Body of pancreas (tissue), 4 donors: ENCODE measurements around the gene GPA33. TPM values are rescaled to one million over a fixed set of nuclear protein-coding genes. Genes with fewer than 3 reads are reported as not detected.
A peak's percentile ranks its signal among the peaks of the same experiment; 100 is the strongest.

Source experiments
- ATAC-seq: fragments of 150-250 bp; one replicate; pipeline ENCODE4 v1.9.1; 2016
- DNase-seq, 4 donors: peaks; one replicate each; pipeline ENCODE4 v3.0.0-alpha.2; 2019
- H3K27ac ChIP-seq, 4 donors: fragments of 200-600 bp; sonication (generic); 1 replicate in 3 of 4; 2 replicates in 1 of 4; pipeline versions ENCODE4 v1.5.1 to v1.6.1; 2016 to 2019; ENCODE audit warnings: mild to moderate bottlenecking in 1 of 4, mixed read lengths in 1 of 4, moderate library complexity in 1 of 4
- H3K27me3 ChIP-seq, 2 donors: fragments of 200-600 bp; sonication (generic); one replicate each; pipeline ENCODE4 v1.6.0; 2016; ENCODE audit warnings: mild to moderate bottlenecking in 1 of 2
- H3K36me3 ChIP-seq, 2 donors: fragments of 200-600 bp; sonication (generic); replicated peaks in 1 of 2; 2 replicates each; pipeline ENCODE4 v1.5.1; 2016; ENCODE audit warnings: low read depth in 2 of 2; ENCODE audit not compliant: insufficient read depth in 1 of 2
- H3K4me1 ChIP-seq: fragments of 200-600 bp; sonication (generic); one replicate; pipeline ENCODE4 v1.6.0; 2016
- H3K4me3 ChIP-seq, 2 donors: fragments of 200-600 bp; sonication (generic); 1 replicate in 1 of 2; 2 replicates in 1 of 2; pipeline ENCODE4 v1.5.1; 2016 to 2019
- H3K9me3 ChIP-seq, 3 donors: fragments of 200-600 bp; sonication (generic); 1 replicate in 2 of 3; 2 replicates in 1 of 3; pipeline ENCODE4 v1.5.1; 2016
- POLR2A ChIP-seq, 3 donors: fragments of 450-650 bp; IDR thresholded peaks; one replicate each; pipeline ENCODE4 v1.6.1; 2016; ENCODE audit warnings: antibody characterized with exemption in 3 of 3, mild to moderate bottlenecking in 2 of 3
- WGBS, 2 donors: methylation state at CpG; one replicate each; pipeline ENCODE4 v1.1.5; 2017; 5-methylcytosine and 5-hydroxymethylcytosine counted together
- intact Hi-C: fragments of 100-400 bp; cut with DNase I; formaldehyde crosslinking; loops from one replicate; pipeline ENCODE4 v1.15.1; 2023
- total RNA-seq, 2 donors: library from RNA; depleted of rRNA; stranded (reverse); fragments of >200 nt; gene quantifications; one replicate each; pipeline ENCODE4 v1.1.0, GENCODE V29; 2016
- TF ChIP-seq, protein P1 (sequence below), 7 experiments: fragments of 450-650 bp in 4 of 7; fragments of 200-600 bp in 3 of 7; sonication (generic) in 3 of 7; IDR thresholded peaks; one replicate each; pipeline ENCODE4 v1.5.1; 2016 to 2019; ENCODE audit warnings: antibody characterized with exemption in 7 of 7

Gene GPA33
- total RNA-seq, 2 donors from 2014 or later, result 1.6 TPM; not detected in 1

DNA sequence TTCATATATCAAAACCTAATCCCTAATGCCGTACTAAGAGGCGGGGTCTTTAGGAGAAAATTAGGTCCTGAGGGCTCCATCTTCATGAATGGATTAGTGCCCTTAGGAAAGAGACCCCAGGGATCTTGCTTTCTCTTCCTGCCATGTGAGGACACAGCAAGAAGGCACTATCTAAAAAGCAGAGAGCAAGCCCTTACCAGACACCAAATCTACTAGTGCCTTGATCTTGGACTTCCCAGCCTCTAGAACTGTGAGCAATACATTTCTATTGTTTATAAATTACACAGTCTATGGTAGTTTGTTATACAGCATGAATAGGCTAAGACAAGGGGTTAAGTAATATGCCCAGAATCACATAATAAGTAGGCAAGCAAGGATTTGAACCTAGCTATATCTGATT is 46.6 kb upstream of the GPA33 start:
- DNase-seq, result no peak

GRCh38 chr1:167136191-167136614 is 46.0 kb upstream of the GPA33 start:
- no peak for ATAC-seq
- Histone ChIP-seq H3K27me3 (no peaks in the 10 kb centered on the region), H3K27ac (no peak overlapping the region), H3K4me3 (no peak overlapping the region), H3K9me3 (no peaks in the 10 kb centered on the region), H3K4me1 (no peaks in the 10 kb centered on the region), H3K36me3 (no peaks in the 10 kb centered on the region)
- peak in 1 of 4 donors; percentile 5 for DNase-seq
- TF ChIP-seq POLR2A (IDR thresholded peaks at IDR 0.05), result no peak
- TF ChIP-seq, protein P1, sequence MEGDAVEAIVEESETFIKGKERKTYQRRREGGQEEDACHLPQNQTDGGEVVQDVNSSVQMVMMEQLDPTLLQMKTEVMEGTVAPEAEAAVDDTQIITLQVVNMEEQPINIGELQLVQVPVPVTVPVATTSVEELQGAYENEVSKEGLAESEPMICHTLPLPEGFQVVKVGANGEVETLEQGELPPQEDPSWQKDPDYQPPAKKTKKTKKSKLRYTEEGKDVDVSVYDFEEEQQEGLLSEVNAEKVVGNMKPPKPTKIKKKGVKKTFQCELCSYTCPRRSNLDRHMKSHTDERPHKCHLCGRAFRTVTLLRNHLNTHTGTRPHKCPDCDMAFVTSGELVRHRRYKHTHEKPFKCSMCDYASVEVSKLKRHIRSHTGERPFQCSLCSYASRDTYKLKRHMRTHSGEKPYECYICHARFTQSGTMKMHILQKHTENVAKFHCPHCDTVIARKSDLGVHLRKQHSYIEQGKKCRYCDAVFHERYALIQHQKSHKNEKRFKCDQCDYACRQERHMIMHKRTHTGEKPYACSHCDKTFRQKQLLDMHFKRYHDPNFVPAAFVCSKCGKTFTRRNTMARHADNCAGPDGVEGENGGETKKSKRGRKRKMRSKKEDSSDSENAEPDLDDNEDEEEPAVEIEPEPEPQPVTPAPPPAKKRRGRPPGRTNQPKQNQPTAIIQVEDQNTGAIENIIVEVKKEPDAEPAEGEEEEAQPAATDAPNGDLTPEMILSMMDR (IDR thresholded peaks at IDR 0.05), result no peak
- intact Hi-C loops, result no loop called here
- WGBS, 2 donors, result 28 to 30% methylated on average over 2 of the region's 2 CpGs

More for the DNA sequence above, 46.6 kb upstream of the GPA33 start:
- intact Hi-C loops, result no loop called here
- Histone ChIP-seq H3K36me3 (no peaks in the 10 kb centered on the region), H3K4me1 (no peaks in the 10 kb centered on the region), H3K4me3 (no peak overlapping the region), H3K27ac (no peak overlapping the region), H3K27me3 (no peaks in the 10 kb centered on the region), H3K9me3 (no peaks in the 10 kb centered on the region)
- no peak for ATAC-seq
- WGBS, 2 donors, result 63 to 74% methylated on average over 2 of the region's 2 CpGs
- TF ChIP-seq, protein P1 (IDR thresholded peaks at IDR 0.05), result no peak
- no peak for TF ChIP-seq POLR2A (IDR thresholded peaks at IDR 0.05)

GRCh38 chr1:167135281-167135840 is 45.2 kb upstream of the GPA33 start:
- no peak overlapping the region for H3K27ac ChIP-seq
- H3K9me3 ChIP-seq, result no peaks in the 10 kb centered on the region
- H3K4me1 ChIP-seq, result no peaks in the 10 kb centered on the region
- no peaks in the 10 kb centered on the region for H3K27me3 ChIP-seq
- WGBS, 2 donors, result 47 to 52% methylated on average over 4 of the region's 4 CpGs
- no peak for TF ChIP-seq POLR2A (IDR thresholded peaks at IDR 0.05)
- TF ChIP-seq, protein P1 (IDR thresholded peaks at IDR 0.05), result no peak
- ATAC-seq (no peak), DNase-seq (no peak)
- H3K36me3 ChIP-seq, result no peaks in the 10 kb centered on the region
- no peak overlapping the region for H3K4me3 ChIP-seq
- intact Hi-C loops, result no loop called here

DNA sequence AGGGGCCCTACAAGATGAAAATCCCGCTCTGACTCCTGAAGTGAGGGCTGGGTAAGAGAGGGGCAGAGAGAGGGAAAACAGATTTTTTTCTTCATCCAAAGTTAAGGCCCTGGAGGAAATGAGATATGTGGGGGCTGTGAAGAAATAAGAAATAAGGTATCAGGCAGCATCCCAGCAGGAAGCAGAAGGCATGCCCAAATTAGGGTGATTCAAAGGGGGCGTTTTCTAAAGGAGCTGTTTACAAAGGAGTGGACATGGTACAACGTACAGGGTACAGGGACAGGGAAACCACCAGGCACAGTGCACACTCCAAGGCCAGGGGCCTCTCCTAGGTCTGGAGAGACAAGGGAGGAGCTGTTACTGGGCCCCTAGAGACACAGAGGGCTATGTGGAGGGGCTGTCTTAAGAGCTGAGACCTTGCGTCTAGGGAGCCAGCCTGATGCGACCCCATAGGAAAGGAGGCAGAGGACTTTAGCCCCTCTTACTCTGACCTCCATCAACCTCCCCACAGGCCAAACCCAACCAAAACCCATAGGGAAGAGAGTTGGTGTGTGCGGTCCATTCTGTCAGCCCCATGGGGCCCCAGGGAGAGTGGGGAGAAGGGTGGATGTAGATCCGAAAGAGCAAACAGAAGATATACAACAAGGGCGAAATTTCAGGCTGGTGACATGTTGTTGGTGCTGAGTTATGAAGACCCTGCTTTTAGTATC is 42.3 kb upstream of the GPA33 start:
- Histone ChIP-seq H3K27me3 (no peaks in the 10 kb centered on the region), H3K4me3 (no peak overlapping the region), H3K9me3 (no peaks in the 10 kb centered on the region), H3K36me3 (no peaks in the 10 kb centered on the region), H3K27ac (no peak overlapping the region), H3K4me1 (no peaks in the 10 kb centered on the region)
- DNase-seq (no peak), ATAC-seq (no peak)
- TF ChIP-seq, protein P1 (IDR thresholded peaks at IDR 0.05), result no peak
- TF ChIP-seq POLR2A (IDR thresholded peaks at IDR 0.05), result no peak
- WGBS, 2 donors, result 62 to 76% methylated on average over 8 of the region's 8 CpGs
- intact Hi-C loops, result no loop called here
